B cell (primary cell): ENCODE results near the gene PARD6A.

ENCODE experiments used
- EZH2 ChIP-seq: IDR thresholded peaks from 2 replicates; pipeline ENCODE4 v1.6.1; 2012; ENCODE audit warnings: borderline replicate concordance, low read depth, mild to moderate bottlenecking, moderate library complexity, low read length; ENCODE audit not compliant: insufficient read depth, poor library complexity, severe bottlenecking
- TF ChIP-seq, protein P1 (sequence below): fragments of 200-600 bp; IDR thresholded peaks from one replicate; pipeline ENCODE4 v1.8.0; 2022; ENCODE audit warnings: antibody characterized with exemption, mild to moderate bottlenecking

DNA sequence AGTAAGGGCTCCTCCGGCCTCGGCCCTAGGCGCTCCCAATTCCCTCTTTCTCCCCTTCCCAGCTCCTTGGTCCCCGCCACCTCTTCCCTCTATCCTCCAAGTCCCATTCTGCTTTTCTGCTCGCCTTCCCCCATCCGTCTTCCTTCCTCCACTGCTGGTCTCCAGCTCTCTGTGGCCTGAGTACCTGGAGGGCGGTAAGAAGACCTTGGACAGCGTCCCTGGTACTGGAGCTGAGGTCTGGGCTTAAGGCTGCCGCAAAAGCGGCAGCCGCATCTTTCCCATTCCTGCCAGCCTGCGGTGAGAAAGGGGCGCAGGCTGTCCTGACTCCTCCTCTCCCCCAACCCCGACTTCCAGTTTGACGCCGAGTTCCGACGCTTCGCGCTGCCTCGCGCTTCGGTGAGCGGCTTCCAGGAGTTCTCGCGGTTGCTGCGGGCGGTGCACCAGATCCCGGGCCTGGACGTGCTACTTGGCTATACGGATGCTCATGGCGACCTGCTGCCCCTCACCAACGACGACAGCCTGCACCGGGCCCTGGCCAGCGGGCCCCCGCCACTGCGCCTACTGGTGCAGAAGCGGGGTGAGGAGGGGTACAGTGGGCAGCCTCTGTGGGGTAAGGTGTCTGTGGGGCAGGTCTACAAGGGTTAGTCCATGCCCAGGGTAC is 471 bp downstream of the PARD6A start:
- TF ChIP-seq, protein P1, sequence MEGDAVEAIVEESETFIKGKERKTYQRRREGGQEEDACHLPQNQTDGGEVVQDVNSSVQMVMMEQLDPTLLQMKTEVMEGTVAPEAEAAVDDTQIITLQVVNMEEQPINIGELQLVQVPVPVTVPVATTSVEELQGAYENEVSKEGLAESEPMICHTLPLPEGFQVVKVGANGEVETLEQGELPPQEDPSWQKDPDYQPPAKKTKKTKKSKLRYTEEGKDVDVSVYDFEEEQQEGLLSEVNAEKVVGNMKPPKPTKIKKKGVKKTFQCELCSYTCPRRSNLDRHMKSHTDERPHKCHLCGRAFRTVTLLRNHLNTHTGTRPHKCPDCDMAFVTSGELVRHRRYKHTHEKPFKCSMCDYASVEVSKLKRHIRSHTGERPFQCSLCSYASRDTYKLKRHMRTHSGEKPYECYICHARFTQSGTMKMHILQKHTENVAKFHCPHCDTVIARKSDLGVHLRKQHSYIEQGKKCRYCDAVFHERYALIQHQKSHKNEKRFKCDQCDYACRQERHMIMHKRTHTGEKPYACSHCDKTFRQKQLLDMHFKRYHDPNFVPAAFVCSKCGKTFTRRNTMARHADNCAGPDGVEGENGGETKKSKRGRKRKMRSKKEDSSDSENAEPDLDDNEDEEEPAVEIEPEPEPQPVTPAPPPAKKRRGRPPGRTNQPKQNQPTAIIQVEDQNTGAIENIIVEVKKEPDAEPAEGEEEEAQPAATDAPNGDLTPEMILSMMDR, result no peak
- no peak for TF ChIP-seq EZH2
